AG04449 (cell line): ENCODE results near the gene C11orf42.

Experiments
- CTCF ChIA-PET: fragments of 350-600 bp; formaldehyde crosslinking; extraction: SDS; loops from one replicate; lab custom pipeline; 2021; ENCODE audit warnings: antibody characterized with exemption; lab: Yijun Ruan, JAX
- POLR2A ChIA-PET: fragments of 400-600, 350-600 bp; formaldehyde crosslinking; extraction: SDS; loops from one replicate; lab custom pipeline; 2020; ENCODE audit warnings: antibody characterized with exemption, inconsistent platforms; lab: Yijun Ruan, JAX
- DNase-seq: peaks from one replicate; pipeline ENCODE4 v3.0.0-alpha.2; 2010; ENCODE audit warnings: low read depth, low spot score
- H3K4me3 ChIP-seq: 2 replicates; pipeline ENCODE4 v1.5.1; 2011; ENCODE audit warnings: low read depth, mild to moderate bottlenecking, control low read depth, low read length
- TF ChIP-seq, protein P1 (sequence below): IDR thresholded peaks from one replicate; pipeline ENCODE4 v1.5.1; 2011; ENCODE audit warnings: mild to moderate bottlenecking, moderate library complexity, low read length, control low read depth, inconsistent platforms; ENCODE audit not compliant: insufficient read depth; ENCODE audit errors: missing control alignments

Gene C11orf42

DNA sequence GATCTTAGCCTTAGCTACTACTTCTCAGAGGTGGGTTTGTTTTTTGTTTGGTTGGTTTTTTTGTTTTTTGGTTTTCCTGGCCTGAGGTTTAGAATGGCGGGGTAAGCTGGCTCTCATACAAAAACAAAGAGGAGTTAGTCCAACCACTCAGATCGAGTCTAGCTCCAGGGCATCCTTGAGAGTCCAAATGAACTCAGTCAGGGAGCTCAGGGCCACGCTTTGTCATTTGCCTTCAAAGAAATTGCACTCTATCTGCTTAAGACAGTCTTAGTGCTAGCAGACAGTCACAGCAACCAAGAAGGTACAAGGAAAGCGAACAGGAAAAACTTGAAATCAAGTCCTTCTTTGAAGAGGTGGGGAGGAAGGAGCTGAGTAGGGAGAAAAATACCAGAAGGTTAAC lies 11.1 kb downstream of the C11orf42 start:
- CTCF ChIA-PET, result interaction anchor here (1.8 kb wide), 1 partner anchor 147 kb away, joined by 6 read pairs; no protein-coding TSS in a partner anchor
- POLR2A ChIA-PET, result interaction anchor here (0.5 kb wide), 1 partner anchor 76 kb away, joined by 4 read pairs; no protein-coding TSS in a partner anchor
- DNase-seq, result no peak
- H3K4me3 ChIP-seq, result no peak overlapping the region
- TF ChIP-seq, protein P1, sequence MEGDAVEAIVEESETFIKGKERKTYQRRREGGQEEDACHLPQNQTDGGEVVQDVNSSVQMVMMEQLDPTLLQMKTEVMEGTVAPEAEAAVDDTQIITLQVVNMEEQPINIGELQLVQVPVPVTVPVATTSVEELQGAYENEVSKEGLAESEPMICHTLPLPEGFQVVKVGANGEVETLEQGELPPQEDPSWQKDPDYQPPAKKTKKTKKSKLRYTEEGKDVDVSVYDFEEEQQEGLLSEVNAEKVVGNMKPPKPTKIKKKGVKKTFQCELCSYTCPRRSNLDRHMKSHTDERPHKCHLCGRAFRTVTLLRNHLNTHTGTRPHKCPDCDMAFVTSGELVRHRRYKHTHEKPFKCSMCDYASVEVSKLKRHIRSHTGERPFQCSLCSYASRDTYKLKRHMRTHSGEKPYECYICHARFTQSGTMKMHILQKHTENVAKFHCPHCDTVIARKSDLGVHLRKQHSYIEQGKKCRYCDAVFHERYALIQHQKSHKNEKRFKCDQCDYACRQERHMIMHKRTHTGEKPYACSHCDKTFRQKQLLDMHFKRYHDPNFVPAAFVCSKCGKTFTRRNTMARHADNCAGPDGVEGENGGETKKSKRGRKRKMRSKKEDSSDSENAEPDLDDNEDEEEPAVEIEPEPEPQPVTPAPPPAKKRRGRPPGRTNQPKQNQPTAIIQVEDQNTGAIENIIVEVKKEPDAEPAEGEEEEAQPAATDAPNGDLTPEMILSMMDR, result no peak

DNA sequence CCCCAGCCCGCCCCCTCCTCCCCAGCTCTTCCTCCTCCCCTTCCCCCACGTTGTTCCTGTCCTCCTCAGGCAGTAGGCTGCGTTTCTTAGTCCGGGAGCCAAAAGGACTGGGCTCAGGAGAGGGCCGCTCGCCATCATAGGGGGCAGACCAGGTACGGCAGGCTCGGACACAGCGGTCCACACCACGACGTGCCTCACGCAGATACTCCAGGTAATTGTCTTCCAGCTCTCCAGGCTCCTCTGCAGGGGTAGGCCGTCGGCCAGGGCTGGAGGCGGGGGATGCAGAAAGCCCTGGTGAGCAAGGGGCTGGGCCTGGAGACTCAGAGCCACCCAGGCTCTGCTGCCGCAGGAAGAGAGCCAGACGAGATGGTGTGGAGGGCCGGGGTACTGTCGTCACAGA lies 12.4 kb downstream of the C11orf42 start:
- POLR2A ChIA-PET, result no interaction called here
- no peak for DNase-seq
- no peak overlapping the region for H3K4me3 ChIP-seq
- TF ChIP-seq, protein P1, result no peak
- CTCF ChIA-PET, result interaction anchor here (0.9 kb wide), 1 partner anchor 136 kb away, joined by 3 read pairs; no protein-coding TSS in a partner anchor

DNA sequence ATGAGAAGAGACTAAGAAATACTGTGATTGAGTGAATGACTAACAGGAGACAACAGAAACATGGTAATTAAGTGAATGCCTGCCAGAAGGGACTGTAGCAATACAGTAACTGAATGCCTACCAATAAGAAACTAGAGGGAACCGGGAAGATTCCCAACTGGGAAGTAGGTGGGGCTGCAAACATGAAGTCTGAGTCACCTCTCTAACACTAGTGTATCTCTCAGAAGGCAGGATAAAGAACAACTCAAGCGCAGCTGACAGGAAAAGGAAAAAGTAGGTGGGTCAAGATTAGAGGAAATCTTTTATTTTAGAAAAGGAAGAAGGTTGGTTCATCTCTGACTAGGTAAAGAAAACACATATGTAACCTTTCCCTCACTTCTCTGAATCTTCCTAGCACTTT lies 14.0 kb downstream of the C11orf42 start:
- H3K4me3 ChIP-seq, result no peak overlapping the region
- TF ChIP-seq, protein P1, result no peak
- CTCF ChIA-PET, result interaction anchor here (1.0 to 2.8 kb wide), 5 partner anchors 9 to 136 kb away, joined by 3 to 14 read pairs (median 4); no protein-coding TSS in a partner anchor
- POLR2A ChIA-PET, result no interaction called here
- DNase-seq, result peak; percentile 77

DNA sequence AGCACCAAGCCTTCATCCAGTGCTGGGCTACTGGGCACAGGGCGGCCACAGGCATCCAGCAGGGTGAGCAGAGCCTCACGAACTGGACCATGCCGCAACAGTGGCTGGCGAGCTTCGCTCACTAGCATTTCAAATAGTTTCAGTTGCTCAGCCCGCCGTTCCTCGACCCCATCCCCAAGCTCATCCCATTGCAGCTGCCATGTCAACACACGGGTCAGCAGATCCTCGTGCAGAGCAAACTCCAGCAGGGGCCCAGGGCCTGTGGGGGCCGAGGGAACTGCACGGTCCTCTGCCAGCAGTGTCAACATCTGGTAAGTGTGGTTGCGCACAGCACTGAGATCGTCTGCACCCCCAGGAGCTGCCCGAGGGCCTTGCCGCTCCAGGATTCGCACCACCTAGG lies 18.5 kb downstream of the C11orf42 start:
- ChIA-PET POLR2A (no interaction called here), CTCF (interaction anchor here (0.7 to 2.4 kb wide), 5 partner anchors 19 to 139 kb away, joined by 3 to 6 read pairs (median 3); partner anchors contain the start of gene C11orf42)
- DNase-seq, result no peak
- no peak overlapping the region for H3K4me3 ChIP-seq
- TF ChIP-seq, protein P1, result no peak

DNA sequence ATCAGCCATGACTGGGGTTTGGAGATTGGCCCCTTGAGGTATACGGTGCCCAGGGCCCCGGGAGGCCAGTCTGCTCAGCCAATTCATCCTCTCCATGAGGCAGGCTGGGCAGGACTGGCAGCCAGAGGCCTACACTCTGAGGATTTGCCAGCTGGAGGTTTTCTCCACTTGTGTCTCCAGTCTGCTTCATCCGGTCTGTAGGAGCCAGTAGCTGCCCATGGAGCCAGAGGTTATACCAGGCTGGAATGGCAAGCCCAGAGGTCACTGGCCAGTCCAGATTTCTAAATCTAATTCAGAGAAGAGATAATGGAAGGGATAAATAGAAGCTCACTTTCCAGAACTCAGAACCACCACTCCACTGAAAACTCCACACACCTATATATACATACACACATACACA lies 19.1 kb downstream of the C11orf42 start:
- H3K4me3 ChIP-seq, result no peak overlapping the region
- TF ChIP-seq, protein P1, result no peak
- DNase-seq, result no peak
- ChIA-PET CTCF (interaction anchor here (0.5 to 2.4 kb wide), 4 partner anchors 9 to 139 kb away, joined by 3 to 6 read pairs (median 4); no protein-coding TSS in a partner anchor), POLR2A (no interaction called here)

DNA sequence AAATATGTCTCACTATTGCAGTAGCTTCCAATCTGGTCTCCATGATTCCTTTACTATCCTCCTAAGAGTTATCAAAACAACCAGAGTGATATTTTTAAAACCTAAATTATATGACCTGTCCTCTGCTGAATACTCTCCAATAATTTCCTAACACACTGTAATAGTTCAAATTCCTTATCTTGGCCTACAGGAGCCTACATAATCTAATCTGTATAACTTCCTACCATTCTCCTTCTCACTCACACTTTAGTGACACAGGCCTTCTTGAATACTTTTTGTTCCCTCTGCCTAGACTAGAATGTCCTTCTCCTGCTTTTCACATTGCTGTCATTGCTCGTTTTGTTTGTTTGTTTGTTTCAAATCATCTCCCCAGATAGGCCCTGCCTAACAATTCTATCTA lies 19.7 kb downstream of the C11orf42 start:
- POLR2A ChIA-PET, result no interaction called here

More for the DNA sequence above, 19.7 kb downstream of the C11orf42 start:
- no peak for DNase-seq
- CTCF ChIA-PET, result interaction anchor here (0.5 to 2.4 kb wide), 6 partner anchors 10 to 138 kb away, joined by 3 to 8 read pairs (median 4); no protein-coding TSS in a partner anchor
- TF ChIP-seq, protein P1, result no peak
- H3K4me3 ChIP-seq, result no peak overlapping the region
